ENCODE data around the gene BORCS5. TPM values are rescaled to one million over a fixed set of nuclear protein-coding genes. Genes with fewer than 3 reads are reported as not detected.
A peak's percentile ranks its signal among the peaks of the same experiment; 100 is the strongest.

Gene BORCS5
- total RNA-seq, 2 donors from 2014 or later = 25.8 to 33.6 TPM

DNA sequence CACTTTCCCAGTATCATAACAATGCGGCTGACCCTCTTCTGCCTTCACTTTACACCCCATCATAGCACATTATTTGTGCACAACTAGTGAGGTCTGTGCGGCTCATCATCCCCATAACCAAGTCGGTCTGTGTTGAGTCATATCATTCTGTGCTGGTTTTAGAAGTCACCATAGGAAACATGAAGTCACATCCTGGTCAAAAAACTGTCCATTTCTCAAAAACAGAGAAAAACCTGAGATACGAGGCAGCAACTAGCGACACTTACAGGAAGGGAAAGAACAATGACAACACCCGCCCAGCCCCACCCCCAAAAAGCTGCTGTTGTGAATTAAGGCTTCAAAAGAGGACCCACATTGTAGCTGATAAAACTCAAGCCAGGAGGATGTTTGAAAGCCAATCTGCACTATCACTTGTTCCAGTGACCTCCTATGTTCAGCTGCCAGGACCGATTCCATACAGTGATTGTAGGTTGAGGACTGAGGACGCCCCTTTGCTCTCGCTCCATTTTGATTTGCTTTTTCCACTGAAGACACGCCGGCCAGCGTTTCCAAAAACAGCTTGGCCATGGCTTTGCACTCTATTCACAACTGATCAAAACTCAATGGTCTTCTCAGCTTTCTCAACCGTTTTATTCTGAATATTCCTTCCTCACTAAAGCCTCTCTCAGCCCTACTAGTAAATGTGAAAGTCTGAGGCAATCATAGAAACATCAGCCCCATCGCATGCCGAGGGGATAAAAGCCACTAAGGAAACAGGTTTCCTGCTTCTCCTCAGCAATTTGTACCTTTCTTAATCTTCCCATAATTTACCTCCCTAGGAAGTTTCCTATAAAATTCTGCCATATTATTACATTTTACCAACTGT, 118.3 kb downstream of the BORCS5 start:
- Mint-ChIP-seq H3K36me3 (peaks cover 41 to 83% of the 10 kb centered on the region in 2 donors), H3K27ac (peak overlapping the region; percentile 98), H3K9me3 (peaks cover 0 to 5% of the 10 kb centered on the region in 2 donors)
- DNase-seq (ENCODE audit: low spot score in 2 of 2) = peak; percentile 63 to 68
- peak; percentile 92 to 93 for ATAC-seq

DNA sequence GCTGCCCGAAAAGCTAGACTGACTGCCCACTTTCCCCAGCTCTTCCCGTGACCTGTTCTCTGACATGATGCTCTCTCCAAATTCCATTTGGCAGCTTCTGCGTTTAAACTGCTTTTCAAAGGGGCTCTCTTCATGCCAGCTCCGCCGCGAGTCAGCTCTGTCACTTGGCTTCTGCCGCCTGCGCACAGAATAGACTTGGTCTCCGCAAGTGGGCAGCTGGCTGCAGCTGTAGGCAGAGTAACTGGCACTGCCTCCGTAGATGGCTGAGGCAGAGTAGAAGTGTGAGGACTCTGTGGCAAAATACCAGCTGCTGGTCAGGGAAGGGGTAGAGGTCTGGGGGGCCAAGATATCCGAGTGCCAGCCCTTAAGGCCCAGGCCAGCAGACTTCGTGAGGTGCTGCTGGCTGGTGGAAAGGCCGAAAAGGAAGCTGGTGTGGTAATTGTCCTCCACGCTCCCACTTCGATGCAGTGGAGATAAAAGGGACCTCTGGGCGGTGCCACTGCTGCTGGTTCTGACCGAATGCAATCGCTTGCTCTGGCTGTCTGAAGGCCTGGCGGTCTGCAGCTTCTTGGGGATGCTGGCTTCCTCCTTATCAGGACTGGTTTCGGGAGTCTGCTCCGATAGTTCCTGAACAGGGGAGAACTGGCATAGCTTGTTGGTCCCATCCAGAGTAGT, 120.1 kb downstream of the BORCS5 start:
- DNase-seq (ENCODE audit: low spot score in 2 of 2) = no peak

DNA sequence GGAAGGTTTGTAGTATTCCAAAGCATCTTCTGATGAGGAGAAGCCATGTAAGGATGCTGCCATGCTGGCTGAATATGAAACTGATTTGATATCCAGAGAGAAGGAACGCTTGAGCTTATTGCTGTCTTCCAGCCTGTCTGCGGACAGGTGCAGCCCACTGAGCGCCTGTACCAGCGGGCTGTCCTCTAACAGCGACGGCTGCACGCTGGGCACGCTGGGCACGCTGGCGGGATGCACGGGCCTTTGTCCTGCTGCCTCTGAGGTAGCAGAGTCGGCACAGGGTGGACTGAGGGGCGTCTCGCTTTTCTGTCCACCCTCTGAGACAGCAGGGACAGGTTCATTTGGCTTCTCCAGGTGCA, 120.6 kb downstream of the BORCS5 start:
- Mint-ChIP-seq H3K9me3 (peaks cover 0 to 5% of the 10 kb centered on the region in 2 donors), H3K27ac (peak overlapping the region; percentile 79 to 98), H3K36me3 (peaks cover 39 to 71% of the 10 kb centered on the region in 2 donors)
- no peak for DNase-seq (ENCODE audit: low spot score in 2 of 2)
- ATAC-seq = no peak

More for the DNA sequence above, 120.1 kb downstream of the BORCS5 start:
- ATAC-seq = no peak
- Mint-ChIP-seq H3K27ac (peak overlapping the region; percentile 98), H3K36me3 (peaks cover 34 to 67% of the 10 kb centered on the region in 2 donors), H3K9me3 (peaks cover 0 to 5% of the 10 kb centered on the region in 2 donors)

GRCh38 chr12:12480074-12480473, 123.2 kb downstream of the BORCS5 start:
- Mint-ChIP-seq H3K36me3 (peaks cover 32 to 70% of the 10 kb centered on the region in 2 donors), H3K9me3 (no peaks in the 10 kb centered on the region), H3K27ac (peak overlapping the region; percentile 12 to 86)
- ATAC-seq = no peak
- DNase-seq (ENCODE audit: low spot score in 2 of 2) = no peak

GRCh38 chr12:12481631-12482030, 124.8 kb downstream of the BORCS5 start:
- ATAC-seq (peak; percentile 33 to 65), DNase-seq (ENCODE audit: low spot score in 2 of 2) (no peak)
- H3K36me3 Mint-ChIP-seq = peaks cover 37 to 64% of the 10 kb centered on the region in 2 donors
- H3K27ac Mint-ChIP-seq = peak overlapping the region; percentile 97 to 98
- no peaks in the 10 kb centered on the region for H3K9me3 Mint-ChIP-seq

- Mint-ChIP-seq H3K27ac (peak overlapping the region; percentile 97 to 98), H3K36me3 (peaks cover 30 to 58% of the 10 kb centered on the region in 2 donors), H3K9me3 (no peaks in the 10 kb centered on the region)
- peak in 1 of 2 donors; percentile 22 for DNase-seq (ENCODE audit: low spot score in 2 of 2)
- ATAC-seq = peak; percentile 43 to 74
Measured at GRCh38 chr12:12482150-12482761, 125.4 kb downstream of the BORCS5 start.

DNA sequence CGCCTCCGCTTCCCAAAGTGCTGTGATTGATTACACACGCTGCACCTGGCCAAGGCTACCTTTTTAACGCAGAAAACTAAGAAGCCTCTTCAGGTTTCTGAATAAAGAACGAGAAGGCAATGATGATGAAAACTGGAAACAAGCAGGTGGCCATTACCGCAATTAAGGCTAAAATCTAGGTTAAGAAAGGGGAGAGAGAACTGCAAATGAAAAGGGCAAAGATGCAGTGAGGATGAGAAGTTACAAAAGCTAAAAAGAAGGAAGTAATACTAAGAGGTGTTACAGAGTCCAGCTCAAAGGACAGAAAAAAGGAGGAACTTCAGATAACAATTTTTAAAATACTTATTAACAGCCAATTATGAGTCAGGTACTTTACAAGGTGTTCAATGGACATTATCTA, 126.1 kb downstream of the BORCS5 start:
- DNase-seq (ENCODE audit: low spot score in 2 of 2) = no peak
- H3K27ac Mint-ChIP-seq = peak overlapping the region; percentile 97 to 98
- no peak for ATAC-seq
- peaks cover 28 to 55% of the 10 kb centered on the region in 2 donors for H3K36me3 Mint-ChIP-seq
- H3K9me3 Mint-ChIP-seq = peaks cover under 1 to 2% of the 10 kb centered on the region in 2 donors

DNA sequence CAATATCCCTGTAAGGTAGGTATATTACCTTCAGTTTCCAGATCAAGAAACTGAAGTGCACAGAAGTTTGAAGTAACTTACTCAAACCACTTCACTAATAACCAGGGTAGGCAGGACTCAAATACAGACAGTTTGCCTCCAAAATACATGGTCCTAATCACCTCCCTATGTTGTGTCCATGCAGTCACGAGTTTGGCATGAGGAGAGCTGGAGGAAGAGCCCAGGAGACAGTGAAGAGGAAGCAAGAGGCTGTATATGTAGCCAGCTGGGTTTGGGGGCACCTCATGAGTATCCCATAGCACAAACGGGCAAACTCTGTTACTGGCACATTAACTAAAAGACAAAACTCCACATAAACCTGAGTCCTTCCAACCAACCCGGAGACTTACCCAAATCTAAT, 126.6 kb downstream of the BORCS5 start:
- ATAC-seq (no peak), DNase-seq (ENCODE audit: low spot score in 2 of 2) (no peak)
- H3K36me3 Mint-ChIP-seq = peaks cover 33 to 57% of the 10 kb centered on the region in 2 donors
- H3K9me3 Mint-ChIP-seq = peaks cover 5 to 7% of the 10 kb centered on the region in 2 donors
- peak overlapping the region; percentile 27 to 98 for H3K27ac Mint-ChIP-seq

DNA sequence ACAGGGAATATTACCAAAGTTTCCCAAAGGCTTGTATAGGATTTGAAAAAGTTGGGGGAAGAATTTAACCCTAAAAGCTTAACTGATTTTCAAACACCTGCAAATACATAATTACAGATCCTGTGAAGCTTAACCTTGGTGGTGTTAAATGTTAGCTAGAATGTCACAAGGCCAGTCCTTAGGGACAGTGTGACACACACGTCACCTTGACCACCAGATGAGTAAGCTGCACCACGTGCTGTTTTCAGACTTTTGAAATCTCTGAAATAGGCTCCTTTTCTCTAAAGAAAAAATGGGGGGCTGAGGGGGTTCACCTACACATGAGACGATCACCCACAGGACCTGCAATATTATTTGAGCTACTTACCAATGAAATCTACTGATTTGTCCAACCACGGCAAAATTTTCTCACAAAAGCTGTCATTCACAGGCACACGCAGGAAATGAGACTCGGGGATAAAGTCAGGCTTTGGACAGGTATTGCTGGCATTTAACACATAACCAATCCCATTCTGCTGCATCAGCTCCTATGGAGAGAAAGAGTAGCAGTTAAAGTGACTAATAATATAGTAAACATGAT, 129.9 kb downstream of the BORCS5 start:
- peak overlapping the region; percentile 75 to 77 for H3K27ac Mint-ChIP-seq
- peaks cover 5 to 7% of the 10 kb centered on the region in 2 donors for H3K9me3 Mint-ChIP-seq
- ATAC-seq = peak; percentile 48 to 88
- H3K36me3 Mint-ChIP-seq = peaks cover 24 to 45% of the 10 kb centered on the region in 2 donors
- no peak for DNase-seq (ENCODE audit: low spot score in 2 of 2)

GRCh38 chr12:12487490-12487889, 130.6 kb downstream of the BORCS5 start:
- DNase-seq (ENCODE audit: low spot score in 2 of 2) (no peak), ATAC-seq (no peak)
- peaks cover 5 to 7% of the 10 kb centered on the region in 2 donors for H3K9me3 Mint-ChIP-seq
- peak overlapping the region; percentile 77 to 79 for H3K27ac Mint-ChIP-seq
- peaks cover 20 to 40% of the 10 kb centered on the region in 2 donors for H3K36me3 Mint-ChIP-seq

DNA sequence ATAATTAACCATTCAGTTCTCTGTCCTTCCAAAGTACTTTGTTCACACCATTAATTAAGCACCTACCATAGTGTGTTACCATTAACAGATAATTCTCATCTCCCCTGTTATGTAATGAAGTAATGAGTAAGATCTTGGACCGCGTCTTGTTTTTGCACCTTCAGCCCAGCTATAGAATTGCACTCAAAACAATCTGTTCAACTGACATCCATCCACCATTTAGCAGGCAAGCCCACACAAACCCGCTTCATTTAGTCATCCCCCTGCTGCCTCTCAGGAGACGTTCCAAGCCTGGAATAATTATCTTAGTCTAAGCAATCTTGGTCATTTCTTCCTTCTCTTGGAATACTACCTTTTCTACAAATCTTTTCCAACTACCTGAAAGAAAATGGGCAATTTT, 131.4 kb downstream of the BORCS5 start:
- ATAC-seq = no peak
- Mint-ChIP-seq H3K36me3 (peaks cover 14 to 32% of the 10 kb centered on the region in 2 donors), H3K27ac (peak overlapping the region; percentile 77 to 79)

GRCh38 chr12:12488823-12489550, 132.1 kb downstream of the BORCS5 start:
- H3K27ac Mint-ChIP-seq = peak overlapping the region in 1 of 2 donors; percentile 79
- DNase-seq (ENCODE audit: low spot score in 2 of 2) = no peak
- ATAC-seq = peak in 1 of 2 donors; percentile 66
- H3K9me3 Mint-ChIP-seq = peaks cover 5 to 7% of the 10 kb centered on the region in 2 donors
- H3K36me3 Mint-ChIP-seq = peaks cover 14 to 25% of the 10 kb centered on the region in 2 donors

More for the DNA sequence above, 131.4 kb downstream of the BORCS5 start:
- DNase-seq (ENCODE audit: low spot score in 2 of 2) = no peak
- peaks cover 5 to 7% of the 10 kb centered on the region in 2 donors for H3K9me3 Mint-ChIP-seq

- peaks cover 5 to 7% of the 10 kb centered on the region in 2 donors for H3K9me3 Mint-ChIP-seq
- ATAC-seq (peak; percentile 42 to 52), DNase-seq (ENCODE audit: low spot score in 2 of 2) (no peak)
- no peak overlapping the region for H3K27ac Mint-ChIP-seq
- peaks cover 10 to 16% of the 10 kb centered on the region in 2 donors for H3K36me3 Mint-ChIP-seq
Measured at GRCh38 chr12:12491606-12492005, 134.7 kb downstream of the BORCS5 start.

GRCh38 chr12:12492547-12492946, 135.7 kb downstream of the BORCS5 start:
- Mint-ChIP-seq H3K27ac (no peak overlapping the region), H3K36me3 (peaks cover 10 to 15% of the 10 kb centered on the region in 2 donors), H3K9me3 (peaks cover 5 to 7% of the 10 kb centered on the region in 2 donors)
- DNase-seq (ENCODE audit: low spot score in 2 of 2) = no peak
- no peak for ATAC-seq

GRCh38 chr12:12495536-12495935, 138.7 kb downstream of the BORCS5 start:
- Mint-ChIP-seq H3K27ac (peak overlapping the region in 1 of 2 donors; percentile 61), H3K9me3 (no peaks in the 10 kb centered on the region), H3K36me3 (peaks cover 0 to 10% of the 10 kb centered on the region in 2 donors)
- no peak for ATAC-seq
- no peak for DNase-seq (ENCODE audit: low spot score in 2 of 2)

DNA sequence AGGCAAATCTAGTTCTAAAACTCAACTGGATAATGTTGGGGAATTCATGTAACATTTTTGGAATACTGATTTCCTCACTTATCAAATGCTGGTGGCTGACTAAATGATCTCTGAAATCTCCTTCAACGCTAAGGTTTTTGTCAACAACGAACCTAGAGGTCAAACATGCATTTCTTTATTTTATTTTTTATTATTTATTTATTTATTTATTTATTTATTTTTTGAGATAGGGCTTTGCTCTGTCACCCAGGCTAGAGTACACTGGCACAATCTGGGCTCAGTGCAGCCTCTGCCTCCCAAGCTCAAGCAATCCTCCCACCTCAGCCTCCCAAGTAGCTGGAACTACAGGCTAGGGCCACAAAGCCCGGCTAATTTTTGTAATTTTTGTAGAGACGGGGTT, 141.3 kb downstream of the BORCS5 start:
- H3K36me3 Mint-ChIP-seq = peaks cover 0 to 16% of the 10 kb centered on the region in 2 donors
- DNase-seq (ENCODE audit: low spot score in 2 of 2) = no peak
- no peak for ATAC-seq
- H3K27ac Mint-ChIP-seq = no peak overlapping the region
- no peaks in the 10 kb centered on the region for H3K9me3 Mint-ChIP-seq
